ENCODE results near the gene NANP. TPM values are rescaled to one million over a fixed set of nuclear protein-coding genes. Genes with fewer than 3 reads are reported as not detected.

NANP gene
- total and polyA plus RNA-seq, 2 of the 13 experiments (the other 11 are each of a cell fraction or from before 2014, with no cell fraction given): 8.9 to 21.5 TPM

GRCh38 chr20:25624500-25624939 is 706 bp upstream of the NANP start (continued):
- no peak for TF ChIP-seq ZSCAN30 (CRISPR knock-in tag; IDR thresholded peaks at IDR 0.05)
- TF ChIP-seq GABPB1 (CRISPR knock-in tag; IDR thresholded peaks at IDR 0.05): no peak
- peak; percentile 96; the same call in 1 of the 2 replicates for TF ChIP-seq NFIB (CRISPR knock-in tag; IDR thresholded peaks at IDR 0.05; ENCODE audit: borderline replicate concordance)
- peak; percentile 73 for TF ChIP-seq PHF20 (CRISPR knock-in tag; IDR thresholded peaks at IDR 0.05)
- TF ChIP-seq ATF2 (CRISPR knock-in tag; IDR thresholded peaks at IDR 0.05): no peak
- peak; percentile 91; the same call in 1 of the 2 replicates for TF ChIP-seq ZNF33B (CRISPR knock-in tag; IDR thresholded peaks at IDR 0.05)
- no peak; the same call in 1 of the 2 replicates for TF ChIP-seq THRA (CRISPR knock-in tag; IDR thresholded peaks at IDR 0.05; ENCODE audit: borderline replicate concordance)
- TF ChIP-seq THAP7 (CRISPR knock-in tag; IDR thresholded peaks at IDR 0.05): peak; percentile 74; the same call in 1 of the 2 replicates
- no peak for TF ChIP-seq ARNT2 (CRISPR knock-in tag; IDR thresholded peaks at IDR 0.05; ENCODE audit: low read depth)
- no peak; the same call in 1 of the 2 replicates for TF ChIP-seq ZNF720 (CRISPR knock-in tag; IDR thresholded peaks at IDR 0.05)
- TF ChIP-seq ZNF879 (CRISPR knock-in tag; IDR thresholded peaks at IDR 0.05): no peak
- no peak for TF ChIP-seq ZNF75D (CRISPR knock-in tag; IDR thresholded peaks at IDR 0.05; ENCODE audit: borderline replicate concordance)
- no peak for TF ChIP-seq ZNF282 (IDR thresholded peaks at IDR 0.05; ENCODE audit: partially characterized antibody)
- TF ChIP-seq DNMT3B (CRISPR knock-in tag; conservative IDR thresholded peaks at IDR 0.05): no peak
- TF ChIP-seq SRSF1 (optimal IDR thresholded peaks at IDR 0.05; ENCODE audit: low read depth, low read length): no peak
- peak; percentile 30; the same call in 1 of the 2 replicates for TF ChIP-seq ZBTB33 (CRISPR knock-in tag; IDR thresholded peaks at IDR 0.05)
- no peak; the same call in 1 of the 2 replicates for TF ChIP-seq EEA1 (CRISPR knock-in tag; IDR thresholded peaks at IDR 0.05; ENCODE audit: borderline replicate concordance)
- TF ChIP-seq GRHL1 (CRISPR knock-in tag; conservative IDR thresholded peaks at IDR 0.05): no peak
- no peak for TF ChIP-seq SMARCE1 (IDR thresholded peaks at IDR 0.05; ENCODE audit: borderline replicate concordance)
- no peak for TF ChIP-seq NFRKB (IDR thresholded peaks at IDR 0.05)
- TF ChIP-seq MTA1 (CRISPR knock-in tag; IDR thresholded peaks at IDR 0.05; ENCODE audit: borderline replicate concordance): no peak
- TF ChIP-seq ZNF790 (CRISPR knock-in tag; IDR thresholded peaks at IDR 0.05; ENCODE audit: borderline replicate concordance): peak; percentile 95; the same call in 1 of the 2 replicates
- peak; percentile 13 for TF ChIP-seq ZNF496 (CRISPR knock-in tag; IDR thresholded peaks at IDR 0.05; ENCODE audit: insufficient replicate concordance)

All from HepG2 (cell line).